CD4-positive, alpha-beta T cell treated with Interleukin-6 at 100 ng/mL for 8 hours (primary cell): ENCODE results near the gene FAR2.
"Not testable (repeated sequence)": the region's sequence is repeated elsewhere in the genome, so short reads cannot be mapped to it uniquely, and the experiment has no call there.

ENCODE experiments used
- DNase-seq: peaks from one replicate; pipeline ENCODE4 v3.0.0-alpha.2; 2020; ENCODE audit warnings: mixed read lengths, low spot score

FAR2 gene

DNA sequence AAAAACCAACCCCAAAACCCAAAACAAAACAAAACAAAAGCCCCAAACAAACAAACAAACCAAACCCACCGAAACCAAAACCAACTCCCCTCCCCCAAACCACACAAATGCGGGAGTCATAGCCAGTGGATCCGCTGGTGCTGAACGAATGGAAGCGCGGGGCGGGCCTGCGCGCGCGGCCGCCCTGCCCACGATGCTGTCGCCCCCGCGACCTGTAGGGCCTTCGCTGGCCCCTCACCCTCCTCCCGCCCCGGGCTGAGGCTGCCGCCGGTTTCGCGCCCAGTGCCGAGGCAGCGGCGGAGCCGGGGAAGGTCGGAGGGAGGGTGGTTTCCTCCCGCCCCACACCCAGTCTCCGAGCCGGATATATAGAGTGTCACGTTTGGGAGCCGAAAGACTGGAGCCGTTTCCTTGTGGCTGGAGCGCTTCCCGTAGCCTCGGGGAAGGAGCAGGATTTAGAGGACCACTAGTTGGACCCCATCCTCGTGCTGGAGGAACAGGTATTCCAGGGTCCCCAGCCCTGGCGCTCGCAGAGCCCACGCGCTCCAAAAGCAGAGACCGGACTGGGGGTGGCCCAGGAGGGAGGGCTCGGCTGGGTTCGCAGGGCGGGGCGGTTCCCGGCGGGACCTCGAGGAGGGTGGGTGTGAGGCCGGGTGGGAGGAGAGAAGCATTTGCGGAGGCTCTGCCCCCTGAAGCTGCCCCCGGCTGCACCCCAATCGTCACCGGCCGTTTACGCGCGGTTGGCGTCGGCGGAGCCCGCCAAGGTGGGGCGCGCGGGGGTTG, at the start of gene FAR2:
TSS of gene FAR2 (plus strand) at position 368 of the 780 bp plus-strand sequence. CDS start 121,172 bp downstream, outside the sequence.
- DNase-seq: peak; percentile 33

DNA sequence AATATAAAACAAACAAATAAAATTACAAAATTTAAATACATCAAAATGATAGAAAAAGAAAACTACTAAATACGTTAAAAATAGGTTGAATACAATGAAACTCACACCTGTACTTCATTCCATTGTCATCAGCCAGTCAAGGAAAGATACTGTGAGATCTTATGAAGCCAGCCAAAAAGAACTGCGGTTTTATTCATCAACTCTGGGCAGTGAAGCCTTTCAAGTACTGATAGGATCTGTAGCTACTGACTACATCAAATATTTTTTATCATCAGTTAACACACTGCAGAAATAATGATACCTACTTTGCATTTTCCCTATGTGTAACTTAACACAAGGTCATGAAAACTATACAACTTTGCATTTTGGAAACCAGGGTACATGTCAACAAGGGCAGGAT, 46.3 kb upstream of the FAR2 start:
- DNase-seq: no peak

DNA sequence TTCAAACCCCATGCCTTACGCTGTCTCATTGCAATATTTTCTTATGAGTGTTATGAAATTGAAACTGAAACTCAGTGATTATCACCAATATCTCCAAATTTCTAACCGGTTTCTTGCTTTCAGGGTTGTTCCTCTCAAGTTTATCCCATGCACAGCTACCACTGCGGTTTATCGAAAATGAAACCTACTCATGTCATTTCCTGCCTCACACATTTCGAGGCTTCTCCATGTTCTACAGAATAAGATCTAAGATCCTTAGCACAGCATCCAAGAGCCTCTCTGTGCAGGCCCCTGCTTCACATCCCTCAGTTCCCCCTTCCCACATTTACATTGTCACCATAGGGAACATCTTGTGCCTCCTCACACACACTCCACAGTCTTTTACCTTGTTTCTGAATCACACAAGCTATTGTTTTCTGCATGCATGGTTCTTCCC, 45.5 kb upstream of the FAR2 start:
- peak; percentile 78 for DNase-seq

DNA sequence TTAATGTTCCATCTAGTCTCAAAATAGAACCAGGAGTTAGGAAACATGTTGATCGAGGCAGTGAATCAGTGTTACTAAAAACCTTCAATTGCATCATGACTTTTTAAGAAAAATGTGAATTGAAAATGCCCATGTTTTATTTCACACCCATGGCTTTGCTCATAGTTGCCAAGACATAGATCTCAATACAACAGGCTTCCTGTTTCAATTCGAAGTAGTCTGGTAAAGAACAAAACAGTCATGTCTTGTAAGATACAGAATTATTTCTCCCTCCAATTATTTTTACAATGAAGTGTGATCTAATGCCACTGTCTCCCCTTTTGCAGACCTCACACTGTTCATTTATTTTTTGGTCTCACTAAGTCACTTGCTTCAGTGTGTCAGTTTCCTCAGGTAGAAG, 44.6 kb upstream of the FAR2 start:
- DNase-seq: peak; percentile 7

DNA sequence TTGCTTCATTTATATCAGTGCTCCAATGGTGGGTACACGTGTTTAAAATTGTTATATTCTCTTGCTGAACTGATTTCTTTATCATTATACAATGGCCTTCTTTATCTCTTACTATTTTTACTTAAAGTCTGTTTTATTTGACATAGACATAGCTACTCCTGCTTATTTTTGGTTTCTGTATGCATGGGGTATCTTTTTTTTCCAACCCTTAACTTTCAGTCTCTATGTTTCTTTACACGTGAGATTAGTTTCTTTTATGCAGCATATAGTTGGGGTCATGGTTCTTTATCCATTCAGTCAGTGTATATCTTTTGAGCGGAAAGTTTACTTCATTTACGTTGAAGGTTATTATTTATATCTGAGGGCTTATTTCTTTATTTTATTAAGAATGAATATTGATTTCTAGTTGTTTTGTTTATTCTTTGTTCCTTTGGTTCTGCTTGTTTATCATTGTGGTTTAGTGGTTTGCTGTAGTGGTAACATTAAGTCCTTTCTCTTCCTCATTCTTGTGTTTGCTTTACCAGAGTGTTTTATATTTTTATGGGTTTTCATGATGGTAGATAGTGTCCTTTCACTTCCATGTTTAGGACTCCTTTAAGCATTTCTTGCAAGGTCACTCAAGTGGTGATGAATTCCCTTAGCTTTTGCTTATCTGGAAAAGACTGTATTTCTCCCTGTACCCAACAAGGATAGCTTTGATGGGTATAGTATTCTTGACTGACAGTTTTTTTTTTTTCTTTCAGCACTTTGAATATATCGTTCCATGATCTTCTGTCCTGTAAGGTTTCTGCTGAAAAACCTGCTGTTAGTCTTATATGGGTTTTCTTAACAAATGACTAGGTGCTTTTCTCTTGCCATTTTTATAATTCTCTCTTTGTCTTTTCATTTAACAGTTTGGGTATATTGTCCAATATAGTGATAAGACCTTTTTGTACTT, 38.3 kb upstream of the FAR2 start:
- no peak for DNase-seq

DNA sequence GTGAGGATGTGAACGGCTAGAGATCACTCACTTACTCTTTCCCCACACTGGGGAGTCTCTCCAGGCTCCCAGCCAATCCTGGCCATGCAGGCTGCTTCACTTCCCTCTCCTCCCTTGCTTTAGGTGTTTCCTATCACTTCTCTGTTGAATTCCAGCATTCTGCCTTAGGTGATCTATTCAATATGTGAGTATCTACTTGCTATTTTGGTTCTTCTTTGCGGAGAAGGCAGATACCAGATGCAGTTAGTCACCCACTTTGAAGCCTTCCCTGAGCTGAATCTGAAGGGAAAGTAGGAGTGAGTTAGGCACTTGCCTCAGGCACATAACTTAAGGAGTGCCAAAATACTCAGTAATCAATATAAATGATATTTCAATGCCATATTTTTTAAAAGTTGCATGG, 36.0 kb upstream of the FAR2 start:
- no peak for DNase-seq

DNA sequence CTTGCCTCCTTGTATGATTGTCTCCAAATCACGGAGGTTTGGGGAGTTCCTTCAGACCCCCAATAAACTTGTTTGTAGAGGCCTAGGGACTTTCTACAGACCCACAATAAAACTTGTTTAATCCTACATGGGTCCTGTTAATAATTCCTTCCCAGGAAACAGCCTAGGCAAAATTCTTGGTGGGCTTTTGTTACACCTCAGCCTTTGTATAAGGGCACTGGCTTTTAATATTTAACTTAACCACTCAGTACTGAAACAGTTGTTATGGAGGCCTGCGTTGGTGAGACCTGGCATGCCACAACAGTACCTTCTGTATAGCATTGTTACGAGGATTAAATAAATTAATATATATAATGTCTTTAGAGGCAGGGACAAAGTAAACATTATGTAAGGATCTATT, 32.7 kb upstream of the FAR2 start:
- DNase-seq: no peak

DNA sequence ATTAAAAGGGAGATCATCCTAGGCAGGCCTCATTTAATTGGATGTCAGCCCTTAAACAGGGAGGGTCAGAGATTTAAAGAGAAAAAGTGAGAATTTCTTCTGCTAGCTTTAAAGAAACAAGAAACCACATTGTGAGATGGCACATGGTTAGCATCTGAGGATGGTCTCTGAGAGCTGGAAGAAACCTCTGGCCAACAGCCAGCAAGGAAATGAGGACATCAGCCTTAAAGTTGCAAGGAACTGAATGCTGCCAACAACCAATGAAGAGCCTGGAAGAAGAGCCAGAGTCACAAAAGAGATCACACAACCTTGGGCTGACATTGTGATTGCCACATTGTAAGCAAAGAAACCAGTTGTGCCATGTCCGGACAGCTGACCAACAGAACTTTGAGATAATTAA, 17.5 kb upstream of the FAR2 start:
- no peak for DNase-seq

DNA sequence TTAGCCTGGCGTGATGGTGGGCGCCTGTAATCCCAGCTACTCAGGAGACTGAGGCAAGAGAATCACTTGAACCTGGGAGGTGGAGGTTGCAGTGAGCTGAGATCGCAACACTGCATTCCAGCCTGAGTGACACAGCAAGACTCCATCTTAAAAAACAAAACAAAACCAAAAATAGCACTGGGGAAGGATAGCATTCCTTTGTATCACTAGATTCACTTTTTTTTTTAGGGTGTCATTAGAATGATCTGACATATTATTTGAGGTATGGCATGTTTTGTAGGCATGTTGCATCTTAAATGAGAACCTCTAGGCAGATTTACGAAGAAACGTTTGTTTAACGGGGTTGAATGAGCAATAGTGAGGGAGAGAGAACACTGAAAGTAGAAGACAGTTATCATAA, 16.8 kb upstream of the FAR2 start:
- no peak for DNase-seq

DNA sequence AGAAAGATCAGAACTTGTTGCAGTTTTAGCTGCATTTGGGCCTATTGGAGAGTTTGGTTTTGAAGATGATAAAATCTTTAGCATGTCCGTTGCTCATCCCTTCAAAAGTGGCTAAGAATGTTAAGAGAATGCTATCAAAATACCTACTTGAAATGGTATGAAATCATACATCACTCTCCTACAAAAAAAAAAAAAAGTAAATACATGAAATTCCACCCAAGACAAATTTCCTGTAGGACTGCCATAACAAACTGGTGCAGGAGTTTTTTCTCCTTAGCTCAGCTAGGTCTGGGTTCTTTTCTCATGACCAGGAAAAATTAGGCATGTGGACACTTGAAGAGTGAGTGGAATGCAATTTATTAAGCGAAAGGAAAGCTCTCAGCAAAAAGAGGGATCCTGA, 15.9 kb upstream of the FAR2 start:
- DNase-seq: no peak

DNA sequence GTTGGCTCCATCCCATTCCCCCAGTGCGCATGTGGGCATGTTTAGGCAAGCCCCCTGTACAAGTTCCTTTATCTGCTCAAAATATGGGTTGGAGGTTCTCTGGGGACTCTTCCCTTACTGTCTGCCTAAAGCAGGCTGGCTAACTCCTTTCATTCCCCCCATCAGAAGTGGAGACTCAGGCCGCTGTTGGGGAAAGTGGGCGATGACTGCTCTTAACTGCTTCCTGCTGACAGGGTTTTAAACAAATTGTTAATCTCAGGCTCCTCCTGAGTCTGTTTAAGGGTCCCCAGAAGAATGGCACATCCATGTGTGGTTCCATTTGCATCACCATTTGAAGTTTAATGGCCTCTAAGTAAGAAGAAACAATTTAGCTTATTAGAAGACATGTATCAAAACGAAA, 15.4 kb upstream of the FAR2 start:
- no peak for DNase-seq

DNA sequence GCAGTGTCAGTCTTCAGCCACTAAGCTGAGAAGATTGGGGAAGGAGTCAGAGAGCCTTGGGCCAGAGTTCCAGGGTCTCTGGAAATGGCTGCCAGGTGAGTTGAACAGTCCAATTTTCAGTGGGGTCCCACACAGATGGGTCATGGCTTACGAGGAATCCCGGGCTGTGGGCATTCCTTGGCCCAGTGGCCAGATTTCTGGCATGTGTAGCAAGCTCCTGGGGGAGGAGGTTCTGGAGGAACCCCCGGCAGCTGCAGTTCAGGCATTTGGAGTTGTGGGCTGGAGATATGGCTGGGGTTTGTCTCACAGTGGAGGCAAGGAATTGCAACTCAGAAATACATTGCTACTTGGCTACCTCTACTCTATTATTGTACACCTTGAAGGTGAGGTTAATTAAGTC, 10.8 kb upstream of the FAR2 start:
- DNase-seq: not testable (repeated sequence)

DNA sequence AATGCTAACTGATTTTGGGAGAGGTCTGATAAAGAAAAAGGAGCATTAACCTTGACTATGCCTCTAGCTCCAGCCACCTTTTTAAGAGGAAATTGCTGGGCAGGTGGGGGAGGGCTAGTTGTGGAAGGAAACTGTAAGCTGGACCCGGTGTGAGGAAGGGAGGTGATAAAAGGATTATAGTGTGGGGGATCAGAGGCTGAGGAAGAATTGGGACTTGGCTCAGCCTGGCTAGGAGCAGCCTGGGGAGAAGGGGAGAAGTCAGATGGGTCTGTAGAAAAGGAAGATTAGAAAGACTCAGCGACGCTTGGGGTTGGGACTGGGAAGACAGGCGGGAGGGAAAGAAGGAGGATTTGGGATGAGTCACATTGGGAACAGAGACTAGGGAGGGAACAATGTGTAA, 10.2 kb upstream of the FAR2 start:
- not testable (repeated sequence) for DNase-seq

DNA sequence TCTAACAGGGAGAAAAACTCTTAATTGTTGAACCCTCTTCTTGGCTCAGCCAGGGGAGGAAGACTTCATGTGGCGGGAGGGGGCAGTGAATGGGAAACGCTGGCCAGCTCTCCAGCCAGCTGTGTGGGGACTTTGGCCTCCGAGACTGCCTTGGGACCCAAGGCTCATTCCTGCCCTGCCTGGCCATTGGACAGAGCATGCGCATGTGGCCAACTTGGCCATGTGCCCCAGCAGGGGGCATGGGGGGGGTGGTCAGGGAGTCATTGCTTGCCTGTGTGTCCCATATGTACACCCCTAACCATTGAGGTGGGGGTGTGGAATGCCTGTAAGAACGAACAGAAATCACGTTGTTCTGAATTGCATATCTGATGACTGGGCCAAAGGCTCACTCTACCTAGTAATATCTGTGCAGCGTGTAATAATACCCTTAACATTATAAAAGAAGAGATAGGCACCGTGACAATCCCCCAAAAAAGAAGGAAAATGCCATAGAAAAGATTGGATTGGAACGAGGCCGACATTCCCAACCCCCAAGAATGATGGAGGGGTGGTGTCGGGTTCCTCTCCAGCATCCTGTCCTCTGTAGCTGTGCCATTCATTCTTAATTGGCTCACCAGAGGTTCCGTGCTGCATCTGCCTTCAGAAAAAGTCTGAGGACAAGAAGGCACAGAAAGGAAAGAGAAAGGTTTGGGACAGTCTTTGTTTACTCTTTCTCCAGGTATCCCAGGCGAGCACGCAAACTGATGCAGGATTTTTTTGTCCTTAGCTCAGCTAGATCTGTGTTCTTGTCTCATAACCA, 3.5 kb upstream of the FAR2 start:
- DNase-seq: no peak

DNA sequence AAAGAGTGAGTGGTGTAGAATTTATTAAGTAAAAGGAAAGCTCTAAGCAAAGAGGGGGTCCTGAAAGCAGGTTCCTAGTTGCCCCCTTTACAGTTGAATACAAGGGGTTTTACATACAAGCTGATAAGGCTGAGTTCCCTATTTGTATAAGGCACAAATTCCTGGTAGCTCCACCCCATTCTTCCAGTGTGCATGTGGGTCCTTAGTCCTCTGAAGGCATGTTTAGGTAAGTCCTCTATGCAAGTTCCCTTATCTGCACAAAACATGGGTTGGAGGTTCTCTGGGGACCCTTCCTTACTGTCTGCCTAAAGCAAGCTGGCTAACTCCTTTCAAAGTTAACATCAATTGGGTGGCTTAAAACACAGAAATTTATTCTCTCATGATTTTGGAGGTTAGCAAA, 2.9 kb upstream of the FAR2 start:
- no peak for DNase-seq

DNA sequence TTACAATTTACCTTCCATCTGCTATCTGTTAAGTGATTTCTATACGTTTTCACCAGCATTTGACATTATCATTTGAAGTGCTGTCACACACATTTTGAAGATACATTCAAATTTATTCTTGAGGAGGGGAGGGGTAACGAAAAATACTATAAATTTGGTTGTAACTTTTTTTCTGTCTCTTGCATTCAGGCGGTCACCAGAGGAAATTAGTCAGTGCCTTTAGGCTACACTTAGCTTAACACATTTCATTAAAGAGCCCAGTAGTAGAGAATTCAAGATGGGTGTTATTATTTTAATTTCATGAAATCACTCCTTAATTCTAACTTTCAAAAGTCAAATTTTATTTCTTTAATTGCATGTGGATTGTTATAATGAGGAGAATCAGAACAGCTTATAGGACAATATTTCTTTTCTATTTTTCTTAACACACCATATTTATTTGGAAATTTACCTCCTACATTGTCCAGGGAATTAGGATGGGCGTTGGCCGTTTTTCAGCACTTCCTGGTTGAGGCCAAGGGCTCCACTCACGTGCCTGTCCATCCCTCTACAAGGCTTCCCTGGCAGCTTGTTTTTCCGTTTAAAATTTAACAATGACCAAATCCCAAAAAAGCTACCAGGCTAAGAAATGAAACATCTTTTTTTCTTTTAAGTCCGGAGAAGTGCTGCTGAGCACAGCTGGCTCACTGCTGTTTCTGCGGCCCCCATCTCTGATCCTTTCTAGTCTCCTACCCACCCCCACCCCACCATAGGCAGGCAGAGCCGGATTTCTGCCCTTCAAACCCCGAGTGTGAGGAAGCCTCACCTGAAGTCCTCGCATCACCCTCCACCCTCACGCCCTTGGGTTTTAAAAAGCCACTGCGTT, 1.1 kb upstream of the FAR2 start:
- no peak for DNase-seq

DNA sequence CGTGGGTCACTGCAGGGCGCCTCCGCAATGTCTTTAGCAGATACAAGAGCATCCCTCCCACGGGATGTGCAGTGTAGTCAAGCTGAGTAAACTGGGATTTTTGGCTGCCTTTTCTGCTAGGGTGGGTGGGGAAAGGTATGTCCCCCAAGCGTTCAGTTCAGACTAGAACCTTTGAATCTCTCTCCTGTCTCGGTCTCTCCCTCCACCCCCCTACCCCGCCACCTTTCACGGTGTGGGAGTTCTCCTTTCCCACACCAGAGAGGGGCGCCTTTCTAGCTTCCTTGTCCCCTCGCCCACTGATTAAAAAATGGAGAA, 525 bp upstream of the FAR2 start:
- DNase-seq: no peak

DNA sequence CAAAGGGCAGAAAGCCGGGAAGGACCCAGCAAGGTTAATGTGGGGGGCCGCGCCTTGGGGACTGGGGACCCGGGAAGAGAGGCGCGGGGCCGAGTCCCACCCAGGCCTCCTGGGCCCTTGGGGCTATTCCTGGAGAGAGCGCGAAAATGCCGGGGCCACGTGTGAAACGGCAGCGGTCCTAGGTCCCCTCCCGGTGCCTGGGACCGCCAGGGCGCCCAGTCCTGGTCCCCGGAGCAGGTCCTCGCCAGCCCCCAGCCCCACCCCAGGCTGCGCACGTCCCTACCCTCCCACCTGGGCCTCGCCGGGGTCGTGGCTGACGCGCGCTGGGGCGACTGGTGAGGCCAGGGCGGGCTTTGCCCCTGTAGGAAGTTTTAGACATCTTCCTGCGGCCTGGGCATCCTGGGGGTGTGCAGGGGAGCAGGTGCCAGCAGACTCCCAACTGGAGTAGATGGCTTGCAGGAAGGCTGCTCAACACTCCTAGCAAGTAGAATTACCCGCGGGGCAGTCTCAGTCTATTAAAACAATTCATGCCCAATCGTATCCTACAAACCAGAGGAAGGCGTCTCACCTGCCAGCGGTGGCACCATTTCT, 708 bp downstream of the FAR2 start:
- no peak for DNase-seq

DNA sequence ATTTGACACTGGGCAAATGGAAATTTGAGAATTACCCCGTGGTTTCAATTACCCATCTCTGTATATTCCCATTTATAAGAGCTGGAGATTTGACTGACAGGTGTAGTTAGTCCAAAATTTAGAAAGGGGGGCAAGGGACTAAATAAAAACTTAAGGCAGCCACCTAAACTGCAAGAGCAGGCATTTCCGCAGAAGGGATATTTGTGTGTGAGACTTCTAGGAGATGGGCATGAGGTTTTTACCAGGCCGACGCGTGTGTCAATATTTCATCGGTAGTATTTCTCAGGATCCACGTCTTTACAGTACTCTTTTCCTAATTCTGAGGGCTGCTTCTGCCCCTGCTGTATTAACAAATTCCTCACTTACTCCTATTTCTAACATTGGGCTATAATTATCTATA, 1.4 kb downstream of the FAR2 start:
- no peak for DNase-seq

DNA sequence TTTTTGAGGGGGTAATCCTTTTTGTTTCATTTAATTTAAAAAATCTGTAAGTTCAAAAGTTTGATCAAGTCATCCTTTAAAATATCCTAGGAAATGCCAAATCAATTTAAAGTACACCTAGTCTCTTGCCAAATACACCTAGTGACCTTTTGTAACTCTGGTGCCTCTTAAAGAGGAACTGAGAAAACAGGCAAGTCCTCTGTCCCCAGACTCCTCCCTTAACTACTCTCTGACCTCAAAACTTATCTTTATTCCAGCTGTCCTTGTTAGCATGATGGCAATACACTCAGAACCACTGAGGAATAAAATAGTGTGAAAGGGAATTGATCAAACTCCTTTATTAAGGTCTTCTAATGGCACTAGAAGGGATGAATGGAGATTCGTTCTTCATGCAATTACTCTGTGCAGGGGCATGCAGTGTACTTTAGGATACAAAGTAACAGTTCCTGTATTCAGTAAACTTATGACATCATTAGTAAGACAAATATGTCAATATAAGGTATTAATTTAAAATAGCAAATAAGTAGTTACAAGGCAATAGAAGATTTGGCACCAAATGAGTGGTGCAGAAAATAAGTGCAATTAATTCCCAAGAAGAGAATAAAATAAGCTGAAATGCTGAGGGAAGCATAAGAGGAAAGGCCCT, 3.3 kb downstream of the FAR2 start:
- DNase-seq: no peak
